ENCODE results near the gene TEX22. TPM values are rescaled to one million over a fixed set of nuclear protein-coding genes. Genes with fewer than 3 reads are reported as not detected.

The TEX22 gene
- total and polyA plus RNA-seq, 5 experiments from 2014 or later = 0.09 to 8.2 (median 3.8) TPM; not detected in 1

GRCh38 chr14:105442834-105443233 is 44.5 kb downstream of the TEX22 start:
- Mint-ChIP-seq H3K36me3 (peaks cover 0 to 4% (median 3%) of the 10 kb centered on the region in 3 donors), H3K4me1 (peaks cover 0 to 7% (median 4%) of the 10 kb centered on the region in 4 donors), H3K27ac (no peak overlapping the region), H3K9me3 (no peaks in the 10 kb centered on the region), H3K27me3 (no peaks in the 10 kb centered on the region), H3K4me3 (no peak overlapping the region)
- POLR2A ChIA-PET = no interaction called here
- DNase-seq (peak in 1 of 10 donors; percentile 50), ATAC-seq (no peak)

DNA sequence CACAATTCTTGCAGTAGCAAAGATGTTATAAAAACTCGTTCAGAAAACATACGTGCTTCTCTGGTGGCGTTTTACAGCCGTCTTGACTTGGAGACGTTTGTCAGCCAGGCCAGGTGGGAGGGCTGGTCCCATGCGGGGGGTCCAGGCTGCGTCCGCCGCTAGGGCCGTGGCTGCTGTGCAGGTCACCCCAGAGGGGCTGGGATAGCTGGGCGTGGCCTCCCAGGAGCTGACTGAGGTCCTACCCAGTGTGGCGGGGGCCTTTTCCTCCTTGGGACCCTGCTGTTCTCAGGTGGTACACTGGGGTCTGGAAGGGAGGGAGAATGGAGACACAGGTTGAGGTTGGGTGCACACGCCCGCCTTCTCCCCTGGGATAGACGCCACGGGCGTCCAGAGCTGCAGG is 46.5 kb downstream of the TEX22 start:
- no peak overlapping the region for H3K4me3 Mint-ChIP-seq
- peaks cover 0 to 4% (median 3%) of the 10 kb centered on the region in 3 donors for H3K36me3 Mint-ChIP-seq
- no peak overlapping the region for H3K27ac Mint-ChIP-seq
- peaks cover 0 to 5% (median 4%) of the 10 kb centered on the region in 4 donors for H3K4me1 Mint-ChIP-seq
- peak in 1 of 10 donors; percentile 49 for DNase-seq
- POLR2A ChIA-PET = interaction anchor here (0.7 kb wide), 1 partner anchor 182 kb away, joined by 4 read pairs; no protein-coding TSS in a partner anchor
- no peak for ATAC-seq
- no peaks in the 10 kb centered on the region for H3K27me3 Mint-ChIP-seq
- no peaks in the 10 kb centered on the region for H3K9me3 Mint-ChIP-seq

DNA sequence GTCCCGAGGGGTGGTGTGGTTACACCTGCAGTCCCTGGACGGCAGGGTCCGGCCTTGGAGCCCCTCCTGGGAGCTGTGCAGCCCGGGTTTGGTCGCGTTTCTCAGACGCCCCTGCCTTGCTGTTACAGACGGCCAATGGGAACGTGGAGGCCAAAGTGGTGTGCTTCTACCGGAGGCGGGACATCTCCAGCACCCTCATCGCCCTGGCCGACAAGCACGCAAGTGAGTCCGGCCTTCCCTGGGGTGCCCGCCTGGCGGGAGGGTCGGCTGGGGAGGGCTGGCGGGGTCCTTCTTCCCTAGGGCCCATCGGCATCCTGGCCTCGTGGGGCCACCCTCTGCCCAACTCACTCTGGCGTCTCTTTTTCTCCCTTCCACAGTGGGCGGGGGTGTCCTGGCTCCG is 47.0 kb downstream of the TEX22 start:
- DNase-seq (peak in 1 of 10 donors; percentile 41), ATAC-seq (no peak)
- Mint-ChIP-seq H3K36me3 (peaks cover 0 to 5% (median 3%) of the 10 kb centered on the region in 3 donors), H3K4me3 (no peak overlapping the region), H3K27ac (no peak overlapping the region), H3K9me3 (no peaks in the 10 kb centered on the region), H3K27me3 (no peaks in the 10 kb centered on the region), H3K4me1 (peaks cover 0 to 5% (median 4%) of the 10 kb centered on the region in 4 donors)
- POLR2A ChIA-PET = interaction anchor here (1.5 kb wide), 1 partner anchor 31 kb away, joined by 6 read pairs; no protein-coding TSS in a partner anchor

DNA sequence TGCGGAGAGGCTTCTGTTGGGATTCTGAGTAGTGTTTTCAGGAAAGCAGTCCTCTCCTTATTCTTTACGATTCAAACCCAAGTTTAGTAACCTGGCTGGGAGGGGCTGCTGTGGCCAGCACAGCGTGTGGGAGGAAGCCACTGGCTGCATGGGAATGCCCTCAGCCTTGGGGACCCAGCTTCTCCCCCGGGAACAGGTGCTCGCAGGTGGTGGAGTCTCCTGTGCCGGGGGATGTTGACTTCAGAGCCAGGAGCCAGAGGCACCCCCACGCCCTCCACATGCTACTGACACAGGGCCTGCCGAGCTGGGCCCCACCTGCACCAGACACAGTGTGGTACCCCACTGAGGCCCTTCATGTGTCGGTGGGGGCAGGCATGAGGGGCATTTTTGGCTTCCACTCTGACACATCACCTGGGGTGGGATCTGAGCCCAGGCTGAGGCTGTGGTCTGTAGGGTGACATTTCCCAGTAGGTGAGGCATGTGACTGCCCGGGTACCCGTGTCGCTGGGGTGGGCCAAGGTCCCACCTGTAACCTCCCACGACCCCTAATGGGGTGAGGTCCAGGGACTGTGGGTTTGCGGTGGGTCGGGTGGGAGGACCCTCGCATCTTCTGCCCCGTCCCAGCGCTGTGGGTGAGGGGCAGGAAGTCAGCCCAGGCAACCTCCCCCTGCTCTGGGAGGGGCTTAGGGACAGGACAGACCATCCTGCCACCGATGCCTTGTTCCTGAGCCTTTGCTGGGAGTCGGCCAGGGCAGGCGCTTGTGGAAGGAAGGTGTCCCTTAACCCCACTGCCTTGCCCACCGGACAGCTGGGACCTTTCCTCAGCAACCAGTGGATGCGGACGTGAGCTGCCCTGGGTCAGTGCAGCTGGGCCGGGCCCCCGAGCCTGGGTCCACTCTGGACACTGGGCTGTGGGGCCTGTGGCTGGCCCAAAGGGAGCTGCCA is 47.8 kb downstream of the TEX22 start:
- no peak for ATAC-seq
- Mint-ChIP-seq H3K4me1 (peaks cover 0 to 5% (median 4%) of the 10 kb centered on the region in 4 donors), H3K36me3 (peaks cover 0 to 8% (median 3%) of the 10 kb centered on the region in 3 donors), H3K27me3 (no peaks in the 10 kb centered on the region), H3K4me3 (no peak overlapping the region), H3K9me3 (no peaks in the 10 kb centered on the region), H3K27ac (peak overlapping the region in 1 of 10 donors; percentile 47)
- peak in 1 of 10 donors; percentile 47 for DNase-seq
- POLR2A ChIA-PET = interaction anchor here (1.5 kb wide), 1 partner anchor 30 kb away, joined by 6 read pairs; no protein-coding TSS in a partner anchor

DNA sequence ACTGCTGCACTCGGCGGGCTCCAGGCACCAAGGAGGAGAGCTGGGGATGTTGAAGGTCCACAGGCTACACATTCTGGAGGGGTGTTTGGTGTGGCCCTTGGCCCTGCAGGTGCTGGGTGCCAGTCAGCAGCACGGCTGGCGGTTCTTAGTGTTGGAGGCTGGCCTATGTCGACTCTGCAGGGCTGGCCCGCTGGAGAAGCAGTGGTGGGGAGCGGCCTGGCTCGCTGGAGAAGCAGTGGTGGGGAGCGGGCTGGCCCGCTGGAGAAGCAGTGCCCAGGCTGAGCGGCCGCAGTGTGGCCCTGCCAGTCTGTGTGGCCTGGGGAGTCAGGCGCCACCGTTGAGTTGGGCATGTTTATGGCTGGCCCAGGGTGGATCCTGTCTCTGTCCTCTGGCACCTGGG is 48.6 kb downstream of the TEX22 start:
- Mint-ChIP-seq H3K27ac (no peak overlapping the region), H3K9me3 (no peaks in the 10 kb centered on the region), H3K36me3 (peaks cover 0 to 7% (median 0%) of the 10 kb centered on the region in 3 donors), H3K4me1 (peaks cover 0 to 2% (median under 1%) of the 10 kb centered on the region in 4 donors), H3K4me3 (no peak overlapping the region), H3K27me3 (no peaks in the 10 kb centered on the region)
- DNase-seq = peak in 1 of 10 donors; percentile 62
- no peak for ATAC-seq
- POLR2A ChIA-PET = interaction anchor here (1.3 kb wide), 1 partner anchor 42 kb away, joined by 4 read pairs; no protein-coding TSS in a partner anchor

GRCh38 chr14:105447651-105448640 is 49.6 kb downstream of the TEX22 start:
- Mint-ChIP-seq H3K27ac (peak overlapping the region in 3 of 10 donors; percentile 5 to 31 (median 11)), H3K4me3 (no peak overlapping the region), H3K4me1 (peaks cover 0 to 4% (median 0%) of the 10 kb centered on the region in 4 donors), H3K9me3 (no peaks in the 10 kb centered on the region), H3K36me3 (peaks cover 0 to 14% (median 0%) of the 10 kb centered on the region in 3 donors), H3K27me3 (no peaks in the 10 kb centered on the region)
- ATAC-seq = no peak
- POLR2A ChIA-PET = interaction anchor here (0.9 to 1.5 kb wide), 3 partner anchors 29 to 42 kb away, joined by 4 read pairs; partner anchors contain the start of gene MTA1
- DNase-seq = peak in 1 of 10 donors; percentile 51

DNA sequence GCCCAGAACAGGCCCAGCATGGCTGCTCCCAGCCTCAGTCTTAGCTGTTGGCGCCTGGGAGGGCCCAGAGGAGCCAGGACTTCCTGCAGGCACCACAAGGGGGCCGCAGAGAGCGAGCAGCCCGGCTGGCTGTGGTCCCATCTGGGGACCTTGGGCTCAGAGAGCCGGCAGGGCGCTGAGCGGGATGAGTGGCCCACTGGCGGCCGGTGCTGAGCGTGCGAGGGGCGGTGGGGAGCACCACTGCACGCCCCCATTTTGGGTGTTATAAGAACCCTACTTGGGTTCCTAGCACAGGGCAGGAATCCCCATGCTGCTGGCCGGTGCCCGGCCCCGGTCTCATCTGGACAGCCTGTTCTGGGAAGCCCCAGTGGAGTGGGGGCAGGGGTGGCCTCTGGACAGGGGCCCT is 50.4 kb downstream of the TEX22 start:
- Mint-ChIP-seq H3K4me1 (peaks cover 0 to 4% (median 0%) of the 10 kb centered on the region in 4 donors), H3K27me3 (no peaks in the 10 kb centered on the region), H3K36me3 (peaks cover 0 to 18% (median 0%) of the 10 kb centered on the region in 3 donors), H3K9me3 (no peaks in the 10 kb centered on the region), H3K4me3 (no peak overlapping the region), H3K27ac (peak overlapping the region in 1 of 10 donors; percentile 31)
- DNase-seq (peak; percentile 49 to 80 (median 66)), ATAC-seq (peak; percentile 98 to 99)
- POLR2A ChIA-PET = interaction anchor here (0.9 to 1.5 kb wide), 2 partner anchors 29 to 42 kb away, joined by 4 read pairs; partner anchors contain the start of gene MTA1

- no peak overlapping the region for H3K27ac Mint-ChIP-seq
- ATAC-seq (no peak), DNase-seq (peak in 1 of 10 donors; percentile 53)
- no peaks in the 10 kb centered on the region for H3K27me3 Mint-ChIP-seq
- peaks cover 0 to 4% (median 0%) of the 10 kb centered on the region in 4 donors for H3K4me1 Mint-ChIP-seq
- H3K4me3 Mint-ChIP-seq = no peak overlapping the region
- H3K9me3 Mint-ChIP-seq = no peaks in the 10 kb centered on the region
- peaks cover 0 to 24% (median 0%) of the 10 kb centered on the region in 3 donors for H3K36me3 Mint-ChIP-seq
- POLR2A ChIA-PET = interaction anchor here (1.1 kb wide), 1 partner anchor 40 kb away, joined by 6 read pairs; no protein-coding TSS in a partner anchor
Measured at GRCh38 chr14:105449276-105450122, 51.2 kb downstream of the TEX22 start.

DNA sequence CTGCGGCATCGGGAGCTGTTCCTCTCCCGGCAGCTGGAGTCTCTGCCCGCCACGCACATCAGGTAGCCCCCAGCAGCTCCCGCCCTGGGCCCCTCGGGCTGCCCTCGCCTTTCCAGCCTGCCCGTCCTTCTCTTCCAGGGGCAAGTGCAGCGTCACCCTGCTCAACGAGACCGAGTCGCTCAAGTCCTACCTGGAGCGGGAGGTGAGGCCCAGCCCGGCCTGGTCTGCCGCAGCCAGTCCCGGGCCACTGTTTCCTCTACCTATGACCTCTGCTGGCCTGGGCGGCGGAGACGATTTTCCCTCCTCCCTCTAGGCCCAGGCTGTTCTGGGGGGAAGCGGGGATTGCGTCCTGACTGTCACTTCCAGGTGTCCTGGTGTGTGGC is 51.8 kb downstream of the TEX22 start:
- no peak overlapping the region for H3K4me3 Mint-ChIP-seq
- H3K9me3 Mint-ChIP-seq = no peaks in the 10 kb centered on the region
- ATAC-seq (no peak), DNase-seq (peak in 1 of 10 donors; percentile 58)
- no peaks in the 10 kb centered on the region for H3K27me3 Mint-ChIP-seq
- H3K36me3 Mint-ChIP-seq = peaks cover 0 to 29% (median 0%) of the 10 kb centered on the region in 3 donors
- H3K4me1 Mint-ChIP-seq = peaks cover 0 to 4% (median 0%) of the 10 kb centered on the region in 4 donors
- no peak overlapping the region for H3K27ac Mint-ChIP-seq
- POLR2A ChIA-PET = interaction anchor here (1.1 kb wide), 1 partner anchor 40 kb away, joined by 6 read pairs; no protein-coding TSS in a partner anchor

DNA sequence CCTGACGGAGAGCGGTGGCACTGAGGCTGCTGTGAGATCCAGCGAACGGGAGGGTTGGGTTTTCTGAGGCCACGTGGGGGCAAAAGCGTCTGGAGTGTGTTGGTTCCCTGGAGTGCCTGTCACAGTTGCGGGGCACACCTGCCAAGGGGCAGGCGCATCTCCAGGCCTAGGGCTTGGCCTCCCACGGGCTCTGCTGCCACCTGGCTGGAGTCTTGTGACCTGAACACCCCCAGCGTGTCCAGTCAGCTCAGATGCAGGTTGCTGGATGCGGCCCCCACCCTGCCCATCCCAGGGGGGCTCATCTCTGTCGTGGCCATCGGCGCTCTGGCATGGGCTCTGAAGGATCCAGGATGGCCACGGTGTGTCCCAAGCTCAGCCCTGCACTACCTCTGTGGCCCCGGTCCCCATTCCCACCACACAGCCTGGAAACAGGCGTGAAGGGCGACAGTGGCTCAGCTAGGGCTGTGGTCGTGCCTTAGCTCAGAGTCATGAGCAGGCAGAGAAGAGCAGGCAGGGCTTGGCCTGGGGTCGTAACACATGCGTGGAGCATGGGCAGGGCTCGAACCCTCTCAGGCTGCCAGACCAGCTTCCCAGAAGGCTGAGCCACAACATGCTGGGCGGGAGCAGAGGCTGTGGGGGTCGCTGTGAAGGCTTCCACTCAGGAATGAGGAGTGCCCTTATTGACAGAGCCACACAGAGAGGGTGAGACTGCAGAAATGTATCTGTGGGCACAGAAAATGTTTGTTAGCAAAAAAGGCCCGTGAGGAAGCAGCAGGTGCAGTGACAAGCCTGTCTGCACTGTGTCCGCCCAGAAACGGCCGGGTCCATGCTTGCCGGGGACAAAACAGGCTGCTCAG is 52.8 kb downstream of the TEX22 start:
- H3K4me3 Mint-ChIP-seq = no peak overlapping the region

More for the DNA sequence above, 52.8 kb downstream of the TEX22 start:
- Mint-ChIP-seq H3K36me3 (peaks cover 0 to 35% (median 0%) of the 10 kb centered on the region in 3 donors), H3K27me3 (no peaks in the 10 kb centered on the region), H3K27ac (peak overlapping the region in 1 of 10 donors; percentile 40), H3K4me1 (peaks cover 0 to 6% (median 1%) of the 10 kb centered on the region in 4 donors), H3K9me3 (no peaks in the 10 kb centered on the region)
- ATAC-seq (no peak), DNase-seq (peak in 1 of 10 donors; percentile 50)
- POLR2A ChIA-PET = interaction anchor here (1.1 to 1.5 kb wide), 2 partner anchors 39 to 41 kb away, joined by 3 to 6 read pairs; no protein-coding TSS in a partner anchor

Measured in naive thymus-derived CD8-positive, alpha-beta T cell (primary cell).